Measurements from ENCODE around the gene MAP2K3.

Gene MAP2K3

DNA sequence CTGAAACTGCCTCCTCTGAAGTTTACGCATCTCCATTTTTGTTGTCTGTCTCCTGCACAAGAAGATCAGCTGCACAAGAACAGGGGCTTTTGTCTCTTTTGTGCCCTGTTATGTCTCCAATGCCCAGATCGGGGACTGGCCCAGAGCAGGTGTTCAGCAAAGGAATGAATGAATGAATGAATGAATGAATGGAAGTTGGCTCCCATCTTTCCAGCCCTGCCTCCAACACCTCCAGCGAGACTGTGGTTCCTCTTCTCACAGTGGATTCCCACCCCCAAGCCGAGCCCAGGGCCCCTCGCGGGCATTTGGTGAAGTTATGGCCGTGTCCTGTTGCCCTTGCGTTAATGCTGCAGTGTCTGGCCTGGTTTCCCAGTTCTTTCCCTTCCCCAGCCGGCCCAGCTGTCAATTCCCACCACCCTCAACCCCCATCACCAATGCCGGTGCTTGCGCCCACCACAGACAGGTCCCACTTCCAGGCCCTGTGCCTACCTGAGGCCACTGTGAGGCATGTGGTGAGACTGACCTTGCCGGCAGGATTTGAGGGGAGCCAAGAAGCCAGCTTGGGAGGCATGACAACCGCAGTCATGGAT is 70.4 kb downstream of the MAP2K3 start:
- no peak for DNase-seq

DNA sequence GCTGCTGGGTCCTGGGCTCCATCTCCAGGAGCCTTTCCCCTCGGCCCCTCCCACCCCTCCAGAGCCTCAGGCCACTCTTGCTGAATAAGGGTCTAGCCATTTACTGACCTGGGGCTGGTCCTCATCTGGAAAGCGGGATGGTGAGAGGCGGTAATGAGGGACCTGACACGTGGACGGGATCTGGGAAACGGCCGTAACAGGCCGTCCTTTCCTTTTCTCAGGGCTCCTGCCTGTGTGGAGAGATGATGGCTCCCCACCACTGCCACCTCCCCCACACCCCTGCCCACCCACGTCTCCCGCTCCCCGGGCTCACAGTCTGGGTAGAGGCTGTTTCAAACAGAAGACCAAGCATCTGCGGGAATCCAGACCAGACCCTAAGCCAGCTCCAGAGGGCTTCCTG is 71.1 kb downstream of the MAP2K3 start:
- DNase-seq, result no peak

DNA sequence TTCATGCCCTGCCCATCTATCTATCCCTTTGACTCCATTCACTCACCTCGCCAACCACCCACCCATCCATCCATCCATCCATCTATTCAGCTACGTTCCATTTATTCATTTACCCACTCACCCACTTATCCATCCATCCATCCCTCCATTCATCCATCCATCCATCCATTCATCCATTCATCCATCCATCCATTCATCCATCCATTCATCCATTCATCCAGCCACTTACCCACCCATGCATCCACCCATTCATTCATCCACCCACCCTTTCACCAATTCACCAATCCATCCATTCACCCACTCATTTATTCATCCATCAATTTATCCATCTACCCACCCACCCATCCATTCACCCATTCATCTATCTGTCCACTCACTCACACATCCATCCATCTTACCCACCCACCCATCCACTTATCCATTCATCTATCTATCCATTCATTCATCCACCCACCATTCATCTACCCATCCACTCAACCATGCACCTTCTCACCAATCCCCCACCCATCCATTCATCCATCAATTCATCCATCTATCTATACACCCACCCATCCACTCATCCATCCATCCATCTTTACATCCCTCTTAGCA is 72.1 kb downstream of the MAP2K3 start:
- DNase-seq, result no peak

DNA sequence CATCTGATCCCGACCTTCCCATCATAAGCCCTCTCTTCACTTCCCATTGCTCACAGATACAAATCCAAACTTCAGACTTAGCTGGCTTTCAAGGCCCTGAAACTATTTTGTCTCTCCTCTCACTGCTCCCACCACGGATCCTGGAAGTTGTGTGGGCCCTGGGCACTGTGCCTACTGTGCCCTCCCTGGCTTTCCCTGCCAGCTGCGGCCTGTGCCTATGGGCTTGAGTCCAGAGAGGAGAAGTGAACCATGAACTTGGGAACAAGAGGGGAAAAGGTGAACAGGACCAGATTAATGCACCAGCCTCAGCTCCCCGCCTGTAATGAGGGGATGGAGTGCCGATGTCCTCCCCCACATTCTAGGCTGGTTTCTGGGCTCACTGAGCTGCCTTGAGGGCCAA is 72.8 kb downstream of the MAP2K3 start:
- no peak for DNase-seq

DNA sequence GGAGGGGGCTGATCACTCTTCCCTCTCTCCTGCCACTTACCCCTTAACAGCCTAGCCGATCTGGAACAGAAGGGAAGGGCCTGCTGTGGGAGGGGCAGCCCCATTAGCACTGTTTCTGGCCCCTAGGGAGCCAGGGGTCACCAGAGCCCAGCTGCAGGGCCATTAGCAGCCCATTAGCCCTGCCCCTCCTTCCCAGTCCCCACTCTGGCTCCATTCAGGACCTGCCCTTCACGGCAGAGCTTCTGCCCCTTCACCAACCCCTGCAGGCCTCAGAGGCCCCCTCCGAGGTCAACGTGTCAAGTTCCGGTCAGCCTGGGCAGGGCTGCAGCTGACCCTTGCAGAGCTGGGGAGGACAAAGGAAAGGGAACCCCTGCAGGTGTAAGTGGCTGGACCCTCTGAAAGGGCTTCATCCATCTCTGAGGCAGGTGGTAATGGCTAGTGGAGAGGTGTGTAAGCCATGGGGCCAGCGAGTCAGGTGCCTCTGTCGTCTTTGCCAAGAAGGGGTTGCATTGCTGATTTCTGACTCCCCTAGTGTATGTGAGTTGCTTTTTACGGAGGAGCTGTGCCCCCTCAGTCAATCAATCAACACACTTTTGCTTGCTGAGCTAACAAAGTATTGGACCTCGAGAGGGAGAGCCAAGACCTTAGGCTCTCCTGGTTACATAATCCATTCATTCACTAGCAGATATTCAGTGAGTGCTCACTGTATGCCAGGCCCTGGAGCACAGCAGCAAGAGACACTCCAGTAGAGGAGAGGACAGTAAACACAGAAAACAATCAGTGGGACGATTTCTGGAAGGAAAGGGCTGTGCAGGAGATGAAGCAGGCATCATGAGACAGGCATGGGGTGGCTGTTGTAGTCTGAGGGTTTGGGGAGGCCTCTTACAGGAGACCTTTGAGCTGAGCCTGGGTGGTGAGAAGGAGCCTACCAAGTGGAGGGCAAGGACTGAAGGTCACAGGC is 73.5 kb downstream of the MAP2K3 start:
- no peak for DNase-seq

DNA sequence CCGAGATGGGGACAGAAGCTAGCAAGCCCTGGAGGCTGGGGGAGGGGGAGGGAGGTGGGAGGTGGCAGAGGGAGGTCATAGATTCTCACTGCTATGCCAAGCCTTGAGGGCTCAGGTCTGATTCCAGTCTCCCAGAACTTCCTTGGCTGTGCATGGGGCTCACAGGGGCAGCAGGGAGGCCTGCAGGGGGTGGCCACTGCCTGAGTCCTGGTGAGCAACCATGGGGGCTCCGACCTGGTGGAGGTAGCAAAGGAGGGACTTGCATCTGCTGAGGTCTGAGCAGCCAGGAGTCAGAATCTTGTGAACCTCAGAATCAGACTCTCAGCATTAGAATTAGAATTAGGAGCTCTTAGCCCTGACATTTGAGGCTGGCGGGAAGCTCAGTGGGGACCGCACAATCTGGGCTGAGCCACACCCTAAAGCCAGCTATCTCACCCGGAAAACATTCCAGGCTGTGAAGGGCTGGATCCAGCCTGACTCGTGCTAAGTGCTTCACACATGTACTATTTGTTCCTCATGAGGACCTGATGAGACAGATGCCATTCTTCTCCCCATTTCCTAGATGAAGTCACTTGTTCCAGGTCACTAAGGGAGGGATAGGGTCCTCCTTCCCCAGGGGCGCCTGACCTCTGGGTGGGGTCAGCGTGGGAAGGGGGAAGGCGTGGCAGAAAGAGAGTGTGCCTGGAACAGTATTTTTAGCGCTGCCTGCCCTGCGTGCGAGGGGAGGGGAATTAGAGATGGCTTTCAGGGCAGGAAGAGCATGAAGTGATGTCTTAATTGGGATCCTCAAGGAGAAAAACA is 74.4 kb downstream of the MAP2K3 start:
- DNase-seq, result no peak

DNA sequence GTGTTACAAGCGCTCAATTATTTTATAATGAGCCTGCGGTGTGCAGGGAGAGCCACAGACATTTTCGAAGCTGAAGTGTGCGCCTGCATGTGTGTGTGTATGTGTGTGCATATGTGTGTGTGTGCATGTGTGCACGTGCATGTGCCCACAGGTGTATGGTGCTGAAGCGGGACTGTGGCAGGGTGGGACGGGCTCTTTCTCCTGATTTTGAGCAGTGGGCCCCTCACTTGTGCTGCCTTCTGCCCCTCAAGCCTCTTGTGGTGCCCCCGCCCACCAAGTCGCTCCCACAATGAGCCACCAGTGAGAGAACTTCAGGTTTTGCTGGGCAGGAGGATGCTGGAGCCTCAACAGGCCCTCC is 75.0 kb downstream of the MAP2K3 start:
- no peak for DNase-seq

DNA sequence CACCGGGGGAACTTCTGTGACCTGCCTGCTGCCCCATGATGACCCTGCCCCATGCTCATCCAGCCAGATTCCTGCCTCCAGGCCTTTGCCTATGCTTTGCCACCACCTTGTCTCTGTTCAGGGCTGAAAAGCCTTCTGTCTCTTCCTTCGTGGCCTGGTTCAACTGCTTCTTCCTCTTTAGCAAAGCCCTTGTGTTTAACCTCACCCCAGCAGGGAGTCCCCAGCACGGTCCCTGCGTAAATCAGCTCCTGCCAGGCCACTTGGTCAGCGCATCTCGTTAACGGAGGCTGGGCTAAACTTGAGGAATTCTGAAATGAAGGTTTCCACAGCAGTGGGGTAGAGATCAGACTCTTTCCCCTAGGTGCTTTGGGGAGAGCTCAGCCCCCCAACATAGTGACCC is 75.5 kb downstream of the MAP2K3 start:
- no peak for DNase-seq

DNA sequence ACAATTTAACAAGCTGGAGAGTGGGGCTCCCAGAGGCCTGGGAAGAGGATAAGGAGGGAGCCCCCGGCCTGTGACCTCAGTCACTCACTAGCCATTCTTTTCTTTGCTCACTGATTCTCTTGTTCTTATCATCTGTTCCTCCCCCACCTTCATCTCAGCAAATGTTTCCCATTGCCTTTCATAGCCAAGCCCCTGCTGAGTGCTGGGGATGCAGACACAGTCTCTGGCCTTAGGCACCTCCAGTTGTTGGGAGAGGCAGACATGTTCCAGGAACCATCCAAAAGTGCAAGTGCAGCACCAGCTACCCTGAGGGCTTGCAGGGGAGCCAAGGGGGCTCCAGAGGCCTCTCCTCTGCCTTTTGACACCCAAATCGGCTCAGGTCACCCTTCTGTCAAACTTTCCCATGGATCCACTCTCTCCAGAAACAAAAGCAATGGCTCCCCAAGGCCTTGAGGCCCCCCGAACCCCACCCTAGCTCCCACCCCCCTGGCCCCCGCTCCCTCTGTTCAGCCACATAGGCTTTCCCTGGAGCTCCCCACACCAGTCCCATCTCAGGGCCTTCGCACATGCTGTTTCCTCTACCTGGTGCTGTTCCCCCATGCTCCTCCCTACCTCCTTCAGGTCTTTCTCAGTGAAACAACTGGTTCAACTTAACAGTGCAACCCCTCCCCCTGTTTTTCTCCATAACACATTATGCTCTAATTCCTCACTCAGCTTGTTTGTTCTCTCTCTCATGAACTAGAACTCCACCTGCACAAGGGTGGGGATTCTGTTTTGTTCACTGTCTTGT is 76.7 kb downstream of the MAP2K3 start:
- DNase-seq, result no peak

DNA sequence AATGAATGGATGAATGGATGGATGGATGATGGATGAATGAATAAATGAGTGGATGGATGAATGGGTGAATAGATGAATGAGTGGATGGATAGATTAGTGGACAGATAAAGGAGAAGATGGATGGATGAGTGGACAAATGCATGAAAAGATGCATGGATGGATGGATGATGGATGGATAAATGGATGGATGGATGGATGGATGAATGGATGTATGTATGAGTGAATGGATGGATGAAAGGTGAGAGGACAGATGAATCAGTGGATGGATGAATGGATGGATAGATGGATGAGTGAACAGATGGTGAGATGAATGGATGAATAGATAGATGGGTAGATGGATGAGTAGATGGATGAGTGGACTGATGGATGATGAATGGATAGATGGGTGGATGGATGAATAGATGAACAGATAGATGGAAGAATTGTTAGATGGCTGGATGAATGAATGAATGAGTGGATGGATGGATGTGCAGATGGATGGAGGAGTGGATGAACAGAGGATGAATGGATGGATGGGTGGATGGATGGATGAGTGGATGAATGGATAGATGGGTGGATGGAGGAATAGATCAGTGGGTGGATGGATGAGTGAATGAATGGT is 77.9 kb downstream of the MAP2K3 start:
- DNase-seq, result no peak

DNA sequence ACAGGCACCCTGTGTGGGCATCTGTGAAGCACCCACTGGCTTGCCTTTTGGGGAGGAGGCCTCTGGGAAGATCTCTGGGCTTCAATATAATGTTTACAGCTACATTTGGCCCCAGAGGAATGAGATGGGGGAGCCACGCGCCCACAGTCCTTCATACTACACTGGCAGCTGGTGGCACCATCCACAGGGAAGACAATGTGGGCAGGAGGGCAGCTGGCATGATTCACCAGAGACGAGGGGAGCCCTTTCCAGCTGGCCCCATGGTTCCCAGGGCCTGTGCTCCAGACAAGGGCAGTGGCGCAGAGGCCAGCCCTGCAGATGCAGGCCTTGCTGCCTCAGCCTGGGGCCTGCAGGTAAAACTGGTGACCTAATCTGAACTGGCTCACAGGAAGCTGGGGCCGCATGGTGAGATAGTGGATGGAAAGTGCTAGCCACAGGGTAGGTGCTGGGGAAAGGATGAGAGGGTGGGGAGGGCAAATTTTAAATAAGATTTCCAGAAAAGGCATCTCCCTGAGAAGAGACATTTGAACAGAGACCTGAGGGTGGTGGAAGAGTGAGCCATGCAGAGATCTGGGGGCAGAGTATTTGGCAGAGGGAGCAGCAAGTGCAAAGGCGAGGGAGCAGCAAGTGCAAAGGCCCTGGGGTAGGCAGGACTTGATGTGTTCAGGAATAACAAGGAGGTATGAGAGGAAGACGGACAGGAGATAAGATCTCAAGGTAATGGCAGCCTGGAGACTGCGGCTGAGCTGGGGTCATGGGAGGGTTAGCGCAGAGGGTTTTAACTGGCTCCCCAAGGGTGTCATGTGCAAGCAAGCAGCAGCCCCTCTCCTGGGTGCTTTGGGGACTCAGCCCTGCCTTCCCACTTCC is 79.5 kb downstream of the MAP2K3 start:
- DNase-seq, result no peak

Measured in NCI-H1417 treated with DMSO at 0.1 percent for 48 hours (cell line).